RWPE1 (cell line): ENCODE data around the gene TANGO6.
A peak's percentile ranks its signal among the peaks of the same experiment; 100 is the strongest.

ENCODE experiments used
- CTCF ChIA-PET: fragments of 350-600 bp; sonication (Branson Sonifier 250); formaldehyde crosslinking; extraction: SDS; loops from one replicate; lab custom pipeline; 2021; lab: Yijun Ruan, JAX
- POLR2A ChIA-PET: fragments of 400-600 bp; formaldehyde crosslinking; extraction: SDS; loops from one replicate; lab custom pipeline; 2020; ENCODE audit warnings: antibody characterized with exemption; ENCODE audit not compliant: low non-redundant PET; lab: Yijun Ruan, JAX
- DNase-seq: peaks from one replicate; pipeline ENCODE4 v3.0.0; 2012; ENCODE audit warnings: low spot score
- H3K27ac ChIP-seq: fragments of 450-650 bp; 2 replicates; pipeline ENCODE4 v1.5.1; 2017
- CTCF ChIP-seq: fragments of 450-650 bp; conservative IDR thresholded peaks from 2 replicates; pipeline ENCODE4 v1.5.1; 2017; ENCODE audit warnings: low read depth, mild to moderate bottlenecking

Gene TANGO6

GRCh38 chr16:69094501-69094900, 251.2 kb downstream of the TANGO6 start:
- no peak for TF ChIP-seq CTCF
- POLR2A ChIA-PET, result no interaction called here

GRCh38 chr16:69095193-69095592, 251.9 kb downstream of the TANGO6 start:
- DNase-seq, result no peak
- CTCF ChIA-PET, result no interaction called here
- POLR2A ChIA-PET, result no interaction called here
- H3K27ac ChIP-seq, result no peak overlapping the region
- TF ChIP-seq CTCF, result no peak

More at GRCh38 chr16:69094501-69094900, 251.2 kb downstream of the TANGO6 start:
- no peak for DNase-seq
- no peak overlapping the region for H3K27ac ChIP-seq
- CTCF ChIA-PET, result interaction anchor here (0.5 to 0.7 kb wide), 2 partner anchors 30 to 253 kb away, joined by 3 read pairs; no protein-coding TSS in a partner anchor

GRCh38 chr16:69100071-69100691, 256.9 kb downstream of the TANGO6 start:
- H3K27ac ChIP-seq, result peak overlapping the region; percentile 14; the same call in 1 of the 2 replicates
- ChIA-PET CTCF (no interaction called here), POLR2A (interaction anchor here (0.7 kb wide), 1 partner anchor 28 kb away, joined by 3 read pairs; no protein-coding TSS in a partner anchor)
- TF ChIP-seq CTCF, result no peak
- no peak for DNase-seq

GRCh38 chr16:69105501-69106361, 262.4 kb downstream of the TANGO6 start, which contains the start of gene HAS3:
TSS of gene HAS3 (plus strand) at chr16:69105653. CDS start at chr16:69109396, 3,743 bp downstream.
- TF ChIP-seq CTCF, result peak; percentile 64
- ChIA-PET CTCF (interaction anchor here (0.5 to 1.3 kb wide), 11 partner anchors 18 to 239 kb away, joined by 3 to 7 read pairs (median 3); no protein-coding TSS in a partner anchor), POLR2A (interaction anchor here (1.2 kb wide), 1 partner anchor 154 kb away, joined by 3 read pairs; no protein-coding TSS in a partner anchor)
- DNase-seq, result peak; percentile 73
- peak within 1 kb of the TSS; percentile 81 for H3K27ac ChIP-seq

- CTCF ChIA-PET, result interaction anchor here (0.9 kb wide), 1 partner anchor 15 kb away, joined by 7 read pairs; no protein-coding TSS in a partner anchor
- DNase-seq, result no peak
- no peak for TF ChIP-seq CTCF
- peak overlapping the region; percentile 81 for H3K27ac ChIP-seq
- POLR2A ChIA-PET, result no interaction called here
Measured at GRCh38 chr16:69106491-69107315, 263.4 kb downstream of the TANGO6 start.
